ENCODE data around the gene NUP62CL.

NUP62CL gene

GRCh38 chrX:107135049-107135964, 70.9 kb downstream of the NUP62CL start:
- Histone ChIP-seq H3K36me3 (ENCODE audit: control insufficient read depth in 2 of 2, insufficient read depth in 1 of 2, low read length in 2 of 2) (no peaks in the 10 kb centered on the region), H3K9me3 (ENCODE audit: control insufficient read depth, insufficient read depth, low read depth, low read length) (no peaks in the 10 kb centered on the region; the same call in 1 of the 2 replicates), H3K27ac (ENCODE audit: extremely low read depth, low read depth, low read length) (no peak overlapping the region), H3K4me3 (ENCODE audit: low read depth, low read length) (no peak overlapping the region), H3K4me1 (ENCODE audit: control insufficient read depth, insufficient read depth, low read length) (no peaks in the 10 kb centered on the region)
- ChIA-PET CTCF (interaction anchor here (0.6 to 1.2 kb wide), 4 partner anchors 11 to 258 kb away, joined by 3 to 5 read pairs (median 4); no protein-coding TSS in a partner anchor), POLR2A (no interaction called here)
- TF ChIP-seq ZNF140 (tag by site-specific recombination; IDR thresholded peaks at IDR 0.05) (0 out of 2 replicates have a peak, but pooled peaks have one; percentile 7), KLF17 (tag by site-specific recombination; IDR thresholded peaks at IDR 0.05) (no peak)

GRCh38 chrX:107123750-107124149, 82.5 kb downstream of the NUP62CL start:
- Histone ChIP-seq H3K9me3 (ENCODE audit: control insufficient read depth, insufficient read depth, low read depth, low read length) (no peaks in the 10 kb centered on the region), H3K36me3 (ENCODE audit: control insufficient read depth in 2 of 2, insufficient read depth in 1 of 2, low read length in 2 of 2) (no peaks in the 10 kb centered on the region), H3K27ac (ENCODE audit: extremely low read depth, low read depth, low read length) (no peak overlapping the region), H3K4me1 (ENCODE audit: control insufficient read depth, insufficient read depth, low read length) (no peaks in the 10 kb centered on the region), H3K4me3 (ENCODE audit: low read depth, low read length) (no peak overlapping the region)
- CTCF ChIA-PET, result no interaction called here
- TF ChIP-seq GLIS1 (tag by site-specific recombination; IDR thresholded peaks at IDR 0.05) (no peak), ZBTB11 (tag by site-specific recombination; conservative IDR thresholded peaks at IDR 0.05; ENCODE audit: low read depth) (no peak), ZNF155 (tag by site-specific recombination; IDR thresholded peaks at IDR 0.05) (no peak), TCF7L2 (IDR thresholded peaks at IDR 0.05; ENCODE audit: borderline replicate concordance, low read depth, low read length) (no peak), ZNF202 (tag by site-specific recombination; IDR thresholded peaks at IDR 0.05; ENCODE audit: borderline replicate concordance) (no peak), ZNF311 (tag by site-specific recombination; IDR thresholded peaks at IDR 0.05; ENCODE audit: borderline replicate concordance) (no peak), HOXD13 (CRISPR knock-in tag; IDR thresholded peaks at IDR 0.05; ENCODE audit: borderline replicate concordance) (no peak), ZBTB26 (tag by site-specific recombination; optimal IDR thresholded peaks at IDR 0.05) (no peak), ZNF555 (tag by site-specific recombination; conservative IDR thresholded peaks at IDR 0.05) (no peak), ZNF423 (tag by site-specific recombination; IDR thresholded peaks at IDR 0.05) (no peak), ZNF266 (tag by site-specific recombination; IDR thresholded peaks at IDR 0.05; ENCODE audit: low read depth) (no peak), ZBTB6 (tag by site-specific recombination; IDR thresholded peaks at IDR 0.05) (no peak), ZNF692 (tag by site-specific recombination; IDR thresholded peaks at IDR 0.05) (no peak), ZNF211 (tag by site-specific recombination; IDR thresholded peaks at IDR 0.05; ENCODE audit: low read depth) (no peak), ZNF18 (tag by site-specific recombination; IDR thresholded peaks at IDR 0.05) (no peak), KLF8 (tag by site-specific recombination; IDR thresholded peaks at IDR 0.05) (no peak), ZNF138 (tag by site-specific recombination; IDR thresholded peaks at IDR 0.05; ENCODE audit: borderline replicate concordance) (no peak), ZNF654 (tag by site-specific recombination; IDR thresholded peaks at IDR 0.05; ENCODE audit: low read depth) (no peak), OSR2 (tag by site-specific recombination; IDR thresholded peaks at IDR 0.05) (no peak)
- POLR2A ChIA-PET, result no interaction called here

Measured in HEK293 (cell line).